Astrocyte of the hippocampus (primary cell): ENCODE results near the gene SAP25.
"Not testable (repeated sequence)": the region's sequence is repeated elsewhere in the genome, so short reads cannot be mapped to it uniquely, and the experiment has no call there.

Source experiments
- DNase-seq: peaks from one replicate; pipeline ENCODE4 v3.0.0; 2011; ENCODE audit warnings: low read depth, low spot score

SAP25 gene

DNA sequence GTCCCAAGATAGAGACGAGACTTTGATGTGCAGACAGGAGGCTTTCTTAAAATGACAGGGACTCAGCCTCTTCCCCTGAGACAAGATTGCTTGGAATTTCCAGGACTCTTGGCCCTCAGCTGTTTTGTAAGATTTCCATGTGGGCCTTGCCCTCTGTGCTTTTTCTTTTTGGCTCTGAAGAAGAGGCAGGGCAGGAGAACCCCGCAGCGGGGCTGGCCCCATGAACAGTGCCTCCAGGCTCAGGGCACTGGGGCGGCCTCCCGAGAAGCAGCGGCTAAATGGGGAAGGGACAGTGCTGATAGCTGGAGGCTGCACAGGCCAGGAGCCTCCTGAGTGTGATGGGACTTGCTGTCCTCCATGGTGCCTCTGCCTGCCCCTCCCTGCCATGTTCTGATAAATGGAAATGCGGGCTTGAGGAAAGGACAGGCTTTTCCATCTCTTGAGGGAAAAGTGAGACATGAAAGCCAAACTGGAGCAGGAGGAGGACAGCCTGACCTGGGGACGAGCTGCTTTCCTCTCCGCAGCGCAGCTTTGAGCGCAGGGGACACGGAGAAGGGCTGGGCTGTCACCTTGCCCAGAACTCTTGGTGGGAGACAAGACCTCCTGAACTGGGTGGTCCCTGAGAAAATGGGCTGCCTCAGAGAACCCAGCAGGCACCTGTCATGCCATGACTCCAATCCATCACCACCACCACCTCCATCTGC lies 12.1 kb downstream of the SAP25 start:
- DNase-seq = no peak

DNA sequence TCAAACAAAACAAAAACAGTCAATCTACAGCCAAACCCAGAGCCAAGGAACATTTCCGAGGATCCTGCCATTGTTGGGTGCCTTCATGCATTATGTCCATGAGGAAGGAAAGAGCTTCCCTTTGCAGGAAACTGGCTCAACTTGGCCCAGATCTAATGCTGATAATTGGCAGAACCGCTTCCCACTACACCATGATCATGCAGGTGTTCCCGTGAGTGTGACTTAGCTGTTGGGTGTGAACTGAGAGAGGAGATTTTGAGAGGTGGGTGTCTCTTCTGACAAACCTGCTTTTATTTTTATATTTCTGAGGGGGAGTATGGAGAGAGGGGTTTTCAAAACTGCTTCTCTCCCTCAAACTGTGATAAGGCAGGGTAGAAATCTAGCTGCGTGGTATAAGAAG lies 14.6 kb downstream of the SAP25 start:
- DNase-seq = no peak

DNA sequence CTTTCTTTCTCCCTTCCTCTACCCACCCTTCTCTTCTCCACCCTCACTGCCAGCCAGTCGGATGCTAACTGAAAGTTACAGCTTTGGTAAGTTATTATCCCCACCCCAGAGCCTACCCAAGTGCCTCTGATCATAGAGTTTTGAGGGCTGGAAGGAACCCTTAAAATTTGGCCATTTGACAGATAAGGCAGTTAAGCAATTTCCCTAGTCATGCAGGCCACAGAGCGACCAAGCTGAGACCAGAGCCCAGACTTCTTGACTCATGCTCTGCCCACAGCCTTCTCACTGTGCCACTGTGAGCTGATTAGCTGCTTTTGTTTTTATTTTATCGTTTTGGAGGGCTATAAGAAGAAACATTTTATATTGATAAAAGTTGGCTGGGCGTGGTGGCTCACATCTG lies 17.2 kb downstream of the SAP25 start:
- peak; percentile 61 for DNase-seq

DNA sequence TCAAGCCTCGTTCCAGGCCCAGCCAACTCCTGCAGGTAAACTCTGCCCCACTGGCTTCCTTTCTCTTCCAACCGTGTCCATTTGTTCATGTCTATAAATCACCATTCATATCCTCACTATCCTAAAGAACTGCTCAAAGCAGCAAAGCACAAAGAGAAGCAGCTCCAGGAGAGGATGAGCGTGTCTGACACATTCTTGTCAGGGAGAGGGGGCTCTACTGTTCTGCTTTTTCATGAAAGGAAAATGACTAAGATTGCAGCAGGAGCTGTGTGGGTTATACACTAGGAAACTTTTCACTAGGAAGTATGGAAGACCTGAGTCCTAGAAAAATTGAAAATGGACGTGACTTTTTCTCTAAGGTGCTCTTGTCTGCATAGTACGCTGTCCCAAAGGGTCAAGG lies 18.0 kb downstream of the SAP25 start:
- no peak for DNase-seq

DNA sequence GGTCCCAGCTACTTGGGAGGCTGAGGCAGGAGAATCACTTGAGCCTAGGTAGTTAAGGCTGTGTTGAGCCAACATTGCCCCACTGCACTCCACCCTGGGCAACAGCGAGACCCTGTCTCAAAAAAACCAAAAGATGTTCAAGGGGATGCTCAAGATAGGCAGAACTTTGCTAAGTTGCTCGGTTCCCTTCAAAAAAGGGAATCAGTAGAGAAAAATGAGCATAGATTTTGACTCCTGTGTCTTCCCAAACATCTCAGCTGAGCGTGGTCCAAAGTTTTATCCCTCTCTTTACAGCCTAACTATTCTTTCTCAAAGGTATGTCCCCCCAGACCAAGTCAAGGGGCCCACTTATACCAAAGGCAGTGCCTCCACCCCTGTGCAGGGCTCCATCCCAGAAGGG lies 20.7 kb downstream of the SAP25 start:
- DNase-seq = no peak

DNA sequence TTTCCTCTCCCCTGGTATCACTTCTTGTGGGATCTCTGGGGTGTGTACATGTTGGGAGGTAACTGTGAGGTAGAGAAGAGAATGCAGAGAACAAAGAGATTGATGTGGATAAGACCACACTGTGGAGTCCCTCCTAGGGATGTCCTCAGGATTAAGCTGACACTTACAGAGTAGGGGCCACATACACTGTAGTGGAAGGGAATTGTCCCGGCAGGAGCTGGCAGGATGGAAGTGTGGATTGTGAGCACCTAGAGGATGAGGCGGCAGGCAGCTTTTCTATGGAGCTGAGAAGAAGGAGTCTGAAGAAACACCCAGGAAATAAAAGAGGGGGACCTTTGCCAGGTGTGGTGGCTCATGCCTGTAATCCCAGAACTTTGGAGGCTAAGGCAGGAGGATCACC lies 21.2 kb downstream of the SAP25 start:
- no peak for DNase-seq

DNA sequence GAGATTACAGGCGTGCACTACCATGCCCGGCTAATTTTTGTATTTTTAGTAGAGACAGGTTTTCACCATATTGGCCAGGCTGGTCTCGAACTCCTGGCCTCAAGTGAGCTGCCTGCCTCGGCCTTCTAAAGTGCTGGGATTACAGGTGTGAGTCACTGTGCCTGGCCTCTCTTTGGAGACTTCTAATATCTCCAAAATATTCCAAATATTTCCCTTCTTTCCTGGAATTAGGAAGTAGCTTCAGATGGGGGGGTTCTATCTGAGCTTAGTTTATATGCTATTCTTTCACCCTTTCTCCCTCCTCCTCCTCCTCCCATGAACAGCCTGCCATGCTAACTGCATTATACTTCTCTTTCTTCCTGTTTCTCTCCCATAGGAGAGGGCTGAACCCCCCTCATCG lies 25.3 kb downstream of the SAP25 start:
- not testable (repeated sequence) for DNase-seq

DNA sequence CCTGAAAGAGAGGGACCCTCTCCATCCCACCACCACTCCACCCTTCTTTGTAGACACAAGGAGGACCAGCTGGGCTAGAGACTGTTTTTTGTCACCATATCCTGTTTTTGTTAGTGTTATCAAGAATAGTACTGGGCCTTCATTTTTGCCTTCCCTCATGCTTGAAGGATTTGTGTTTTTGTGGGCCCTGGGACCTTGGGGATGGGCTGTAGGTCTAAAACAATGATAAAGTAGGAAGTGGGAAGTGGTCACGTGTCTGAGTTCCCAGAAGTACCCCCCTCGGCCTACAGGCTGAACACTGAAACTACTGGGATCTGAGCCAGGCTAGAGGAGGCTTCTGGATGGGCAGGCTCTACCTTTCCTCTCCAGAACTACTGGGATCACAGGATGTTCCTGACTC lies 25.8 kb downstream of the SAP25 start:
- DNase-seq = peak; percentile 46

DNA sequence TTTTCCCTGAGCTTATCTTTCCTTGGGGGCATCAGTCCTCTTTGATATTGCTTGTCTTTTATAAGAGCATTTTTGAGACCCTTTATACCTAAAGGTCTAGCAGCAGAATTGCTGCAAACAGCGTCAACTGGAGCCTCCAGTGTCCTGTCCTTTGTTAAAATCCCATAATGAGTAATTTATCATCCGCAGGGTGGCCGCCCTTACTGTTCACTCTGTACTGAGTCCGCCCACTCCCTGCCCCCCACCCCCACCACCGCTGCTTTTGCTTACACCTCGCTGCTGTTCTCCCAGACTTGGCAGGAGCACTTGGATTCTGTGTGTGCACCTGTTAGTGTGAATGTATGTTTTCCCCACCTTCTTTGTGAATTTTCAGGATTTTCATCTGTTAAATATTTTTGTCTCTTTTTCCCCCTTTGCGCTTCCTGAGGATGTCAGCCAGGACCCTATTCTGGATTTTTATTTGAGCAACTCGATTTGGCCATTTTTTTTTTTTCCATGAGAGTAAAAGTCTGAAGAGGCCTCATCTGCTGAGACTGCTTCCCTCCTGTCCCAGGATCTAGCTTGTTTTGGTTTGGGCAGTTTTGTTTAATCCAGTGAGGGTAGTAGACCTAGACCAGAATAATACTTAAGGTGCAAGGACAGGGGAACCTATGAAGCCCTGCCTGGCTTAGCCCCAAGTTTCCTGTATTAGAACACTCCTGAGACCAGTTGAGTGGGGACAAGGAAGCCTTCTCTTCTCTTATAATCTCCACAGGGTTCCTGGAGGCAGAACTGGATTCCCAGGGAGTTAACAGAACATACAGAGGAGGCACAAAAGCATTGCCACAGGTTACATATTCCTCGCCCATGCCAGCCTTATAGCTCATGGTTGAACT lies 26.5 kb downstream of the SAP25 start:
- DNase-seq = peak; percentile 20

DNA sequence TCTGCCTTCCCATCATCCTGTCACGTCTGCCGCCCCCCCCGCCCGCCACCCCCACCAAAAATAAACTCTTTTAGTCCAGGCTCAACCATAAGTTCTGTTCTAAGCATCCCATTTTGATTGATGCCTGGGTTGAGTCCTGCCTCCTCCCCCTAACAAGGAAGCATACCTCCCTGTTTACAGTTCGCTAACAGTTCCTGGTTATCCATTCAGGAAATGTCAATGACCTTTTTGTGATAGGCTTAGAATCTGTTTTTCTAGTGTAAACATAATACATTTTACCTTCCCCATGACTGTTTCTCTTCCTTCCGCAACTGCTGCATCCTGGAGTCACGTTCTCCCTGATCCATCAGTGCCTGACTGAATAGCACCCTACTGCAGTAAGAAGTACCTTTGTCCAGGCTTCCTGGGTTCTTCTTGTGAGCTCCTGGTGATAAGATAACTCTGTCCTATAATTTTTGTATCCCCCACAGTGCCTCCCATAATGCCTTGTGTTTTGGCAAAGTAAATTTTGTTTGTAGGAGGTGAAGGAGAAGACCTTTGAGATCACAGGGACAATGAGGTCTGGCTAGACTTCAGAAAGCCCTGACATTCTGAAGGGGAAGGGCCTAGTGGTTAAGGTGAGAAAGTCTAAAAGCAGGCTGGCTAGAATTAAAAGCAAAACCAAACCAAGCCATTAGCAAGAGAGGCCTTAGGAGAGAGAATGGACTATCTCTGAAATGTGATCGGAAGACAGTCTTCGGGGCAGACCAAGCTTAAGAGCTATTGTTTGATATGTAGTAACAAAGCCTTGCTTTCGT lies 27.4 kb downstream of the SAP25 start:
- DNase-seq = no peak

DNA sequence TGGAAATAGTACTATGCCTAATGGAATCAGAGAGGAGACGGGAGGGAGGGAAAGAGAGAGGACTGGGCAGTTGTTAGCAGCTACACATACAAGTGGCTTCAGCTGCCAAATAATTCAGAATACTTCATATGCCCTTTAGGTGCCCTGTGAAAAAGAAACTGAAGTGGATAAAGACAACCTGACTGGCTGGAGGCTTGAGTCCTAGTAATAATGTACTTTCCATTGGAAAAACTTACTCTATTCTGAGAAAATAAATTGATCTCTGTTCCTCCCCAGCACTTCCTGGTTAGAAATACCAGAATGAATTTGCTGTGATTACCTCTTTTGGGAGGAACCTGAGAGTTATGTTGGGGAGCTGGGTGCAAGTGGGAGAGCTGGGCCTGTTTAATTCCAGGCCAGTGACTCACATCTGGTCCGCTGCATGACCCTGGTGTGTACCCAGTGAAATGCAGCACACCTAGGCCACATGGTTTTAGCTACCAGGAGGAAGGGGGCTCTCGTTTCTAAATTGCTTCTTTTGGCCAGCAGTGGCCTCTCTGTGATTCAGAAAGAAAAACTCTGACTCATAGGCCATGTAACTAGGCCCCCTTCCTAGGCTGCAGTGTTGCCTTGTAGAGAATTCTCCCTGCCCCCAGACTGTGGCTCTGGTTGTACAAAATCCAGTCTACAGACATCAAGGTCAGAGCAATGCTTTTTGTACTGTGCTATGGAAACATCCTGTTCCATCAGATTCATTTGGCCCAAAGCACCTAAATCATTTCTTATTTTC lies 28.2 kb downstream of the SAP25 start:
- DNase-seq = peak; percentile 89

DNA sequence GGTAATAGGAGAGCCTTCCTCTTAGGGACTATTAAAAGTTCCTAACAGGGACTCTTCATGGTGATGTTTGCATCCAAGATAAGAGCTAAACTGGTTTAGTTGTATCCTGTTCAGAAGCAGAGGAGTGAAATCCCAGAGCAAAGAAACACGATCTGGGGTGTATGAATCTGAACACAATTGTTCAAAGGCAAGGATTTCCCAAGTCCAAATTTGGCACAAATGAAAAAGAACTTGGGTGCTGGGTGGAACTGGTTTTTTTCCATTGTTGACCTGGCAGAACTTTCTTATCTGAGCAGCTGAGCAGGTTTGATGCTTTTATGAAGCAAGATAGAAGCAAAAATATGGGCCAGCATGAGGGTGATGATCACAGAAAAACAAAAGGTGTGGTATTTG lies 28.7 kb downstream of the SAP25 start:
- peak; percentile 19 for DNase-seq

DNA sequence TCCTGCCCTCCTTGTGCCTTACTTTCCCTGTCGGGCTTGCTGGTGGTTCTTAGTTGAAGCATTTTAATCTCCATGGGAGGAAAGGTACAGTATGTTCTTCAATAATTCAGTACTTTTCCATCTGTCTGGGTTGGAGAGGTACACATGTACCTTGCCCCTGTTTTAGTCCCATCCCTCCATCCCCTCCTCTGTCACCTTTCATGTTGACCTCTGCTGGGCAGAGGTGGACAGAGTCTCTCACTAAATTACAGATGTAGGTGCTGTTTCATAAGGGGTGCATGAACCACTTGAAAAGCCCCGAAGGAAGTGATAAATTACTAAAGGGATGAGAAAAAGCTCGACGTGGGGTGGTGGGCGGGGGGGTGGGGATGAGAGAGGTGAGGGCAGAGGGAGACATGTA lies 29.3 kb downstream of the SAP25 start:
- DNase-seq = no peak

DNA sequence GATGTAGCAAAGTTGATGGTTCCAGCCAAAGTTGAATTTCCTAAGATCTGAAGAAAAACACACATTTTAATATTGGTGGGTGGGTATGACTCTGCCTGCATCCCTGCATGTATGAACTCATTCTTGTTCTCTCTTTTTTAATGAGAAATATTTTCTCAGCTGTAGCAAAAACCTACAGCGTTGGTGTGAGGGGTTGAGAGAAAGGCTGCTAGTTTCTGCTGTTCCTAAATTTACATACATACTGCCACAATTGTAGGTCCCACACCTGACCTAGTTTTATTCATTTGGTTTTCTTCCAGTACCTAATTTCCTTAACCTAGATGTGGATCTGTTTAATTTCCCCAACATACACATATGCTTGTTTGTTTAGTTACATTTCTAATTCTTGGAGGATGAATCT lies 30.1 kb downstream of the SAP25 start:
- no peak for DNase-seq

DNA sequence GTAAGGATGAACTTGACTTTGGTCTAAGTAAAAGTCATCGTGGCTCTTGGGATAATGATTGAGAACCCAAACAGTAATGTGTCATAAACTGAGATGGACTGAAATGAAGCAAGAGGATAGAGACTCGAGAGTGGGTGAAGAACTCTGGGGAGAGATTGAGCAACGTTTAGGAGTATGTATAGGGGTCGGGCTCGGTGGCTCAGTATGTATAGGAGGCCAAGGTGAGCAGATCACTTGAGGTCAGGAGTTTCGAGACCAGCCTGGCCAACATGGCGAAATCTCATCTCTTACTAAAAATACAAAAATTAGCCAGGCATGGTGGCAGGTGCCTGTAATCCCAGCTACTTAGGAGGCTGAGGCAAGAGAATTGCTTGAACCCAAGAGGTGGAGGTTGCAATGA lies 32.4 kb downstream of the SAP25 start:
- DNase-seq = not testable (repeated sequence)

DNA sequence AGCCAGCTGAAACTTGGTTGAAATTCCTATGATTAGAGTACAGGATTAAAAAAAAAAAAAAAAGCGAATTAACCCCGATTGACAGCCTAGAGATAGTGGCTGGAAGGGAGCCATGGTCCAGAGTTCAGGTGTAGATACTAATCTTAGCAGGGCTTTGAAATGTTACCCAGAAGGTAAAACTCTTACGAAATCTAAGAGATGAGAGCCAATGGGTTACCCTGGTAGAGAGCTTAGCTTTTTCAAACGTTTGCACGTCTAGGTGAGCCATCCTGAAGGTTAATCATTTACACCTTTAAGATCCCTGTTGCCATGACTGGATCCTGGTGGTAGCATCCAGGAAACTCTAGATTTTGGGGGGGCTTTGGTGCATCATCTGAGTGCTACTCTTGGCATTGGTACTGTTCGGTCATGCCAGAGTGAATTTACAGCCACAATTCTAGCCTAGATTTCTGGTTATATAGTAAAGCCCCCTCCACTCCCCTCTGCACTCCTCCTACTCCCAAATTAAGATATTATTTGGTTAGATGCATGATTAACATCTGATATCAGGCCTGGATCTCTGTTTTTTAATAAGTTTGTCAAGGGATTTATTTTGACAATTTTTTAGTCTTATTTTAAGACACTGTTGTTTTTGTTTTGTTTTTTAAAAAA lies 33.5 kb downstream of the SAP25 start:
- no peak for DNase-seq

DNA sequence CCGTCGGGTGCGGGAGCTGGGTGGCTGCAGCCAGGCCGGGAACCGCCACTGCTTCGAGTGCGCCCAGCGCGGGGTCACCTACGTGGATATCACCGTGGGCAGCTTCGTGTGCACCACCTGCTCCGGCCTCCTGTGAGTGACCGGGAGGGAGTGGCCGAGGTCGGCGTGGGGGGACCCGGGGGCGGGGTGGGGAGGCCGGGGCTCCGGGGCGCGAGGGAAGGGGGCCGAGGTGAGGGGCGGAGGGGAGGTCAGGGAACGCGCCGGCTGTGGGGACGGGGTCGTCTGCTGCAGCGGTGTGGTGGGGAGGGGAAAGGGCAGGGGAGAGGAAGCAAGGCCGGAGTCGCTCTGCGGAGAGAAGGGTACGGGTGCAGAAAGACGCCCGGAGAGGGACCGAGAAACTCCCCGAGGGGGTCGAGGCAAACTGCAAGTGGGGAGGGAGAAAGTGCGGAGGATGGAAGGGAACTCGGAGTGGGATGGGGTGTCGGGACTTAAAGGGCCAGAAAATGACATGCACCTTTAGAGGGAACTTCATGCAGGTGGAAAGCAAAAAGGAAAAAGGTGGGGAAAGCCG lies 34.2 kb downstream of the SAP25 start:
- no peak for DNase-seq

DNA sequence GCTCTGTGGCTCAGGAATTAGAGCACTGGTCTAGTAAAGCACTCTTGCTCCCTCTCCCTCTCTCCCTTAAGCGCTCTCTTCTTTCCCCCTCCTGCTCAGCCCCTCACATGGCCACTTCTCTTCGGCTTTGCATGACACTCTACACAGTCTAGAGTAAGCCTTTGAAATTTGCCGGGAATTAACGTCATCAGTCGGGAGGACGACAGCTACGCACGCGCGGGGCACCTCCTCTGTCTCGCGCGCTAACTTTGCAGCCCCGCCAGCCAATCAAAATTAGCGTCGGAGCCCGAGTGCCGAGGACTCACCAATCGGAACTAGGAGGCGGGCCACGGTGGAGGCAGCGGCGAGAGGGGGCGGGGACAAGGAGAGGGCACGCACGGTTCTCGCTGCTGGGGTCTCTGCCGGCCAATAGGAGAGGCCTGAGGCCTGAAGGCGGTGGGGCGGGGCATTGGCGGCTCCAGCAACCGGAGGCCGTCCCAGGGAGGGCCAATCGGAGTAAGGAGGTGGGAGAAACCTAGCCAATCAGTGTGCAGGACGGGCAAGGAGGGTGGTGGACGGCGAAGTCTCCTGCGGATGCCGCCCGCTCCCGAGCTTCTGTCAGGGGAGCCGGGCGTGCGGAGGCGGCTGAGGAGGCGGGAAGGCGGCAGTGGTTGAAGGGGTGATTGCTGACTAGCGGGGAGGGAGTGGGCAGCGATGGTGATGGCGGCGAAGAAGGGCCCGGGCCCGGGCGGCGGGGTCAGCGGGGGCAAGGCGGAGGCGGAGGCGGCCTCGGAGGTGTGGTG lies 34.9 kb downstream of the SAP25 start, which contains the start of gene AGFG2:
AGFG2 (plus strand) TSS at position 550 of the 782 bp plus-strand sequence; CDS start at position 694, 144 bp downstream.
- peak; percentile 100 for DNase-seq

DNA sequence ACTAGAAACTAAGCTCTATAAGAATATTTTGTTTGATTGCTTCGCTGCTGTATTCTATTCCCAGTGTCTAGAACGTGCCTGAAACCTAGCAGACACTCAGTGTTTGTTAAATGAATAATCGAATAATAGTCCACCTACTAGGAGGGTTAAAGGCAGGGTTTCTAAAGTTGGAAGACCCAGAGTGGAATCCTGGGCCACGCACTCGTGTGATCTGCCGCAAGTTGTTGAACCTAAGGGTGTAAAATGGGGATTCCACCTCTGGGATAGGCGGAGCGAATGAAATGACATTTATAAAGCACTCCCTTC lies 35.4 kb downstream of the SAP25 start:
- no peak for DNase-seq

DNA sequence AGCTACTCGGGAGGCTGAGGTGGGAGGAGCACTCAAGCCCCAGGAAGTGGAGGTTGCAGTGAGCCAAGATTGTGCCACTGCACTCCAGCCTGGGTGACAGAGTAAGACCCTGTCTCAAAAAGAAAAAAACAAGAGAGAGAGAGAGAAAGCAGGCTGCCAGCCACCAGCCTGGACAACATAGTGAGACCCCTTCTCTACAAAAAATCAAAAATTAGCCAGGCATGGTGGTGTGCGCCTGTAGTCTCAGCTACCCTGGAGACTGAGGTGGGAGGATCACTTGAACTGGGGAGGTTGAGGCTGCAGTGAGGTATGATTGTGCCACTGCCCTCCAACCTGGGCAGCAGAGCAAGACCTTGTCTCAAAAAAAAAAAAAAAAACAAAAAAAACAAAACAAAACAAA lies 37.0 kb downstream of the SAP25 start:
- DNase-seq = not testable (repeated sequence)
